Endothelial cell of umbilical vein (primary cell): ENCODE measurements around the gene CAMK2B. TPM values are rescaled to one million over a fixed set of nuclear protein-coding genes. Genes with fewer than 3 reads are reported as not detected.

Experiments used
- BruUV-seq: library from RNA; stranded (reverse); fragments of 400-500 nt; replicated peaks from 2 replicates; lab custom pipeline; 2021; lab: Mats Ljungman, UMichigan
- CTCF ChIA-PET: fragments of 300-600, 350-600 bp; sonication (Branson Sonifier 250); formaldehyde crosslinking; loops from one replicate; lab custom pipeline; 2021; ENCODE audit warnings: antibody characterized with exemption, inconsistent platforms; lab: Charles Lee
- POLR2A ChIA-PET: fragments of 300-600, 350-600 bp; sonication (Branson Sonifier 250); formaldehyde crosslinking; loops from one replicate; lab custom pipeline; 2021; ENCODE audit warnings: antibody characterized with exemption, inconsistent platforms; lab: Charles Lee
- DNase-seq: peaks from one replicate; pipeline ENCODE4 v3.0.0-alpha.2; 2011; ENCODE audit warnings: low read depth, low spot score
- FAIRE-seq: peaks from 2 replicates; lab custom pipeline; 2011; peaks lifted over from hg19 to GRCh38; lab: Jason Lieb, UNC
- H2AFZ ChIP-seq: 2 replicates; pipeline ENCODE4 v1.6.0; 2012; ENCODE audit warnings: low read depth, low read length, control low read depth, inconsistent platforms
- H3K27ac ChIP-seq: 2 replicates; pipeline ENCODE4 v1.5.1; 2011; ENCODE audit warnings: low read depth, mild to moderate bottlenecking, control low read depth, low read length, moderate library complexity; ENCODE audit not compliant: insufficient read depth
- H3K27me3 ChIP-seq, 2 experiments: 2 replicates each; pipeline versions ENCODE4 v1.6.0 to v1.6.1; 2011; ENCODE audit warnings: low read length in 2 of 2, mixed read lengths in 1 of 2; ENCODE audit not compliant: control insufficient read depth in 2 of 2, insufficient read depth in 2 of 2
- H3K36me3 ChIP-seq, 2 experiments: 2 replicates in 1 of 2; 3 replicates in 1 of 2; pipeline ENCODE4 v1.5.1; 2011; ENCODE audit warnings: low read length in 2 of 2, mild to moderate bottlenecking in 1 of 2, moderate library complexity in 1 of 2; ENCODE audit not compliant: control insufficient read depth in 2 of 2, insufficient read depth in 2 of 2; ENCODE audit errors: extremely low read depth in 1 of 2
- H3K4me1 ChIP-seq: 3 replicates; pipeline ENCODE4 v1.5.1; 2011; ENCODE audit warnings: mild to moderate bottlenecking, low read length; ENCODE audit not compliant: control insufficient read depth, insufficient read depth; ENCODE audit errors: extremely low read depth
- H3K4me2 ChIP-seq: 2 replicates; pipeline ENCODE4 v1.6.1; 2011; ENCODE audit warnings: low read length, control low read depth, mixed read lengths; ENCODE audit not compliant: insufficient read depth
- H3K4me3 ChIP-seq, 3 experiments: fragments of 200-600 bp in 1 of 3; sonication (generic), shearing (Covaris generic) in 1 of 3; replicated peaks in 1 of 3; 2 replicates each; pipeline ENCODE4 v1.5.1; 2011 to 2016; ENCODE audit warnings: control low read depth in 3 of 3, low read length in 3 of 3, mild to moderate bottlenecking in 2 of 3, inconsistent platforms in 1 of 3, low read depth in 1 of 3, moderate library complexity in 1 of 3; ENCODE audit not compliant: insufficient read depth in 1 of 3
- H3K79me2 ChIP-seq: 2 replicates; pipeline ENCODE4 v1.6.0; 2012; ENCODE audit warnings: low read length, inconsistent platforms; ENCODE audit not compliant: control insufficient read depth, insufficient read depth
- H3K9ac ChIP-seq: replicated peaks from 2 replicates; pipeline ENCODE3; 2011; ENCODE audit warnings: low read length, control low read depth; ENCODE audit not compliant: insufficient read depth; ENCODE audit errors: extremely low read depth
- H3K9me1 ChIP-seq: replicated peaks from 3 replicates; pipeline ENCODE4 v1.6.0; 2011; ENCODE audit warnings: mild to moderate bottlenecking, low read length; ENCODE audit not compliant: control insufficient read depth, insufficient read depth; ENCODE audit errors: extremely low read depth
- H3K9me3 ChIP-seq: replicated peaks from 2 replicates; pipeline ENCODE4 v1.5.1; 2012; ENCODE audit warnings: low read length, inconsistent platforms; ENCODE audit not compliant: control insufficient read depth, insufficient read depth
- H4K20me1 ChIP-seq: replicated peaks from 2 replicates; pipeline ENCODE3; 2011; ENCODE audit warnings: mild to moderate bottlenecking, low read length; ENCODE audit not compliant: control insufficient read depth, insufficient read depth; ENCODE audit errors: extremely low read depth
- CTCF ChIP-seq, 2 donors: IDR thresholded peaks; 1 replicate in 1 of 2; 2 replicates in 1 of 2; pipeline ENCODE4 v1.5.1; 2011; ENCODE audit warnings: low read length in 2 of 2, mild to moderate bottlenecking in 2 of 2, moderate library complexity in 2 of 2, control low read depth in 1 of 2, inconsistent platforms in 1 of 2, low read depth in 1 of 2; ENCODE audit not compliant: insufficient read depth in 1 of 2; ENCODE audit errors: extremely low read depth in 1 of 2
- GATA2 ChIP-seq: IDR thresholded peaks from 2 replicates; pipeline ENCODE4 v1.7.0; 2011; ENCODE audit warnings: low read depth, mild to moderate bottlenecking, moderate library complexity, mixed read lengths, low read length; ENCODE audit not compliant: insufficient read length, insufficient read depth
- JUN ChIP-seq: IDR thresholded peaks from 2 replicates; pipeline ENCODE4 v1.6.1; 2011; ENCODE audit warnings: borderline replicate concordance, low read depth; ENCODE audit not compliant: insufficient read length, insufficient read depth
- MAX ChIP-seq: IDR thresholded peaks from 2 replicates; pipeline ENCODE4 v1.6.1; 2011; ENCODE audit not compliant: insufficient read depth, insufficient read length
- POLR2A ChIP-seq: IDR thresholded peaks from 2 replicates; pipeline ENCODE4 v1.6.1; 2012; ENCODE audit warnings: low read depth, mild to moderate bottlenecking, control low read depth, low read length
- dilution Hi-C: fragments of 300-500 bp; cut with MboI; formaldehyde crosslinking; loops from one replicate; pipeline ENCODE4 v1.15.0; 2019; ENCODE audit warnings: low sequenced_read_pairs; ENCODE audit not compliant: extremely low pct_ligation_motif_present
- intact Hi-C: fragments of 100-400 bp; cut with micrococcal nuclease; formaldehyde crosslinking; loops from one replicate; pipeline ENCODE4 v1.10.0; 2022
- polyA plus RNA-seq, 4 experiments: library from polyadenylated mRNA; depleted of rRNA in 3 of 4; stranded (reverse) in 3 of 4; unstranded in 1 of 4; fragments of >200 nt; gene quantifications; 2 replicates each; pipeline versions ENCODE4 v1.2.1 to v1.2.3, GENCODE V29; 2011 to 2012; ENCODE audit warnings: missing spikeins in 1 of 4
- total RNA-seq: library from RNA; stranded (reverse); gene quantifications from 2 replicates; pipeline ENCODE4 v1.2.3, GENCODE V29; 2021

CAMK2B gene
- total and polyA plus RNA-seq, 2 donors (not counting 3 experiments of a cell fraction or from before 2014, with no cell fraction given) = 0.57 to 1.6 TPM

DNA sequence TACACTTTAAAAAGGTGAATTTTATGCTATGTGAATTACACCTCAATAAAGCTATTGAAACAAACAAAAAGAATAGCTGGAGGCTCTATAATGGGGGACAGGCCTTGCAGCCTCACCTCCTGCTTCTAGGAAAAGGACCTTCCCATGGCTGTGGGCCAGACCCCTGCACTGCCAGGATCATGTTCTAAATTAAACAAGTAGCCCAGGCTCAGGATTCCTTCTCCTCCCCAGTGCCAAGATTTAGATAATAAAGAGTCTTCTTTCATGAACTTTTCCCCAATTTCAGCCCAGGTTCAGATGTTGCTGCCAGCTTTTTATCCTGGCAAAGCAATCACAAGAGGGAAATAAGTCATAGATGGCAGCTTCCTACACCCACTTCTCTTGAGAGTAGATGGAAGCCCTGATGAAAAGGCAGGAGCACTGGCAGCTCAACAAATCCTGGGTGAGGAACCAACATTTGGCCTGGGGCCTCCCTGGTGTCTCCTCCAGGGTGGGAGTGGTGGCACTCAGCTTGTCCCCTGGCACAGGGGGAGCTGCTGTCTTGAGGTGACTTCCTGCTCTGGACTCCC is 22.2 kb upstream of the CAMK2B start:
- DNase-seq (no peak), FAIRE-seq (no peak)
- Histone ChIP-seq H3K36me3 (no peaks in the 10 kb centered on the region), H3K79me2 (no peaks in the 10 kb centered on the region), H3K9me1 (no peaks in the 10 kb centered on the region), H3K4me3 (no peak overlapping the region), H3K27me3 (peaks cover 9 to 23% of the 10 kb centered on the region in 2 experiments), H4K20me1 (no peaks in the 10 kb centered on the region), H3K27ac (no peak overlapping the region), H3K9me3 (no peaks in the 10 kb centered on the region), H3K9ac (no peak overlapping the region), H3K4me1 (no peaks in the 10 kb centered on the region), H2AFZ (no peak overlapping the region), H3K4me2 (no peak overlapping the region)
- intact Hi-C loops (loop anchor here (1.0 kb wide), 2 partner anchors 130 to 218 kb away; no protein-coding TSS in a partner anchor), dilution Hi-C loops (no loop called here)
- TF ChIP-seq POLR2A (no peak), CTCF (IDR thresholded peaks at IDR 0.05; ENCODE audit: extremely low read depth in 1 of 2, insufficient read depth in 1 of 2, low read depth in 1 of 2, low read length in 2 of 2) (no peak), GATA2 (no peak), MAX (no peak), JUN (no peak)
- ChIA-PET POLR2A (no interaction called here), CTCF (interaction anchor here (0.6 to 4.0 kb wide), 24 partner anchors 9 to 218 kb away, joined by 3 to 145 read pairs (median 6); partner anchors contain the start of gene NUDCD3)
- BruUV-seq = no TSS peak
